HG02642 (cell line): ENCODE data around the gene RUNX1.

Experiments used
- ATAC-seq: cut with Tn5 transposase; IDR thresholded peaks from one replicate; pipeline ENCODE4 v1.9.1; 2021; ENCODE audit warnings: mild to moderate bottlenecking; ENCODE audit not compliant: unreplicated experiment, poor library complexity

Gene RUNX1

GRCh38 chr21:35062016-35062415 lies 12.9 kb upstream of the RUNX1 start:
- ATAC-seq: no peak

- no peak for ATAC-seq
Measured at GRCh38 chr21:35059742-35060141, 10.6 kb upstream of the RUNX1 start.

GRCh38 chr21:35058058-35058457 lies 9.0 kb upstream of the RUNX1 start:
- no peak for ATAC-seq

- ATAC-seq: peak; percentile 59
Measured at GRCh38 chr21:35057428-35057827, 8.3 kb upstream of the RUNX1 start.

GRCh38 chr21:35053356-35054096 lies 4.4 kb upstream of the RUNX1 start:
- no peak for ATAC-seq

GRCh38 chr21:35052801-35053200 lies 3.7 kb upstream of the RUNX1 start:
- no peak for ATAC-seq

GRCh38 chr21:35051287-35051818 lies 2.3 kb upstream of the RUNX1 start:
- ATAC-seq: peak; percentile 27

- ATAC-seq: no peak
Measured at GRCh38 chr21:35050348-35051286, 1.5 kb upstream of the RUNX1 start.

- ATAC-seq: no peak
Measured at GRCh38 chr21:35048183-35048601, 910 bp downstream of the RUNX1 start.

- ATAC-seq: no peak
Measured at GRCh38 chr21:35046880-35047229, 2.2 kb downstream of the RUNX1 start.

- no peak for ATAC-seq
Measured at GRCh38 chr21:35046263-35046624, 2.9 kb downstream of the RUNX1 start.

GRCh38 chr21:35045542-35046262 lies 3.4 kb downstream of the RUNX1 start:
- ATAC-seq: no peak

GRCh38 chr21:35044770-35045541 lies 4.1 kb downstream of the RUNX1 start:
- no peak for ATAC-seq

GRCh38 chr21:35044128-35044527 lies 5.0 kb downstream of the RUNX1 start:
- no peak for ATAC-seq

- ATAC-seq: no peak
Measured at GRCh38 chr21:35043549-35043948, 5.6 kb downstream of the RUNX1 start.

- no peak for ATAC-seq
Measured at GRCh38 chr21:35042836-35043235, 6.3 kb downstream of the RUNX1 start.

GRCh38 chr21:35041881-35042280 lies 7.2 kb downstream of the RUNX1 start:
- ATAC-seq: no peak

GRCh38 chr21:35041122-35041521 lies 8.0 kb downstream of the RUNX1 start:
- ATAC-seq: no peak

- ATAC-seq: no peak
Measured at GRCh38 chr21:35039595-35040289, 9.4 kb downstream of the RUNX1 start.
